Measurements from ENCODE around the gene ADGRB3.

The ADGRB3 gene

DNA sequence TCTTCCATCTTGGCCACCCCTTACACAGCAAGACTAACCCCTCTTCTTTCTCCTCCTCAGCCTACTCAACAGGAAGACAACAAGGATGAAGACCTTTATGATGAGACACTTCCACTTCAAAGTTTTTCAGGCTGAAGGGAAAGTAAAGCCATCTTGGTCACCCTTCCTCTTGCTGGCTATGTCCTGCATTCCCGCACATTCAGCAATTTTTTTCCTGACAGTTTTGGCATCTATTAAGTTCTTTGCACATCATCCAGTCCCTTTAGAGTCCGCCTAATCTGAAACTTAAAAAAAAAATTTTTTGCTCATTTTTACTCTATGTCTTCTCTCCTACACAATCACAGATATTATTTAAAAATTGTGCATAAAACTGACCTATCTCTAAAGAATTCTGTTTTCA, 668.3 kb downstream of the ADGRB3 start:
- no peak overlapping the region for H3K27ac ChIP-seq (ENCODE audit: low read length, poor library complexity, severe bottlenecking)
- H3K4me1 ChIP-seq (ENCODE audit: control insufficient read depth, insufficient read depth, low read depth, low read length), result no peaks in the 10 kb centered on the region
- no peak overlapping the region for H3K4me3 ChIP-seq (ENCODE audit: insufficient read depth in 1 of 2, low read depth in 1 of 2, low read length in 2 of 2)
- no peak for DNase-seq
- H3K18ac ChIP-seq (ENCODE audit: low read depth in 1 of 2, low read length in 2 of 2), result no peak overlapping the region
- H2AFZ ChIP-seq (ENCODE audit: low read depth, low read length), result no peak overlapping the region
- H2BK15ac ChIP-seq (ENCODE audit: low read depth, poor library complexity, severe bottlenecking), result no peak overlapping the region
- no peak overlapping the region for H3K23ac ChIP-seq (ENCODE audit: low read length in 2 of 2)
- no peak overlapping the region for H2BK12ac ChIP-seq (ENCODE audit: low read length in 2 of 2)
- no peaks in the 10 kb centered on the region for H3K36me3 ChIP-seq (ENCODE audit: control insufficient read depth in 1 of 2, insufficient read depth in 2 of 2, low read depth in 1 of 2, low read length in 2 of 2)
- H3K79me1 ChIP-seq (replicated peaks; ENCODE audit: low read length, poor library complexity, severe bottlenecking), result no peaks in the 10 kb centered on the region
- no peaks in the 10 kb centered on the region for H3K27me3 ChIP-seq (ENCODE audit: control insufficient read depth in 1 of 2, insufficient read depth in 1 of 2, low read length in 2 of 2)
- no peak overlapping the region for H4K91ac ChIP-seq (ENCODE audit: low read length)
- no peak overlapping the region for H3K4ac ChIP-seq (ENCODE audit: low read depth in 1 of 2, low read length in 2 of 2)
- H4K8ac ChIP-seq (ENCODE audit: low read length), result no peak overlapping the region
- no peak overlapping the region for H2BK120ac ChIP-seq (ENCODE audit: low read depth, low read length)
- no peak overlapping the region for H3K9ac ChIP-seq (ENCODE audit: low read length)
- no peak overlapping the region for H3K14ac ChIP-seq (ENCODE audit: low read length in 2 of 2)
- H3K9me3 ChIP-seq (ENCODE audit: control insufficient read depth, low read length), result no peaks in the 10 kb centered on the region
- H2BK5ac ChIP-seq (ENCODE audit: low read depth, low read length, poor library complexity, severe bottlenecking), result no peak overlapping the region
- 100% methylated on average over 1 of the region's 2 CpGs for WGBS
- H2AK5ac ChIP-seq (ENCODE audit: low read length, severe bottlenecking), result no peak overlapping the region
- H3K4me2 ChIP-seq (ENCODE audit: low read length, poor library complexity, severe bottlenecking), result no peak overlapping the region

GRCh38 chr6:69305456-69305855, 670.4 kb downstream of the ADGRB3 start:
- H3K79me1 ChIP-seq (replicated peaks; ENCODE audit: low read length, poor library complexity, severe bottlenecking), result no peaks in the 10 kb centered on the region

GRCh38 chr6:69308584-69308983, 673.5 kb downstream of the ADGRB3 start:
- H3K14ac ChIP-seq (ENCODE audit: low read length in 2 of 2), result no peak overlapping the region
- H3K18ac ChIP-seq (ENCODE audit: low read depth in 1 of 2, low read length in 2 of 2), result no peak overlapping the region
- H3K4me2 ChIP-seq (ENCODE audit: low read length, poor library complexity, severe bottlenecking), result no peak overlapping the region
- no peak for DNase-seq
- WGBS, result 80% methylated on average over 2 of the region's 2 CpGs
- no peaks in the 10 kb centered on the region for H3K36me3 ChIP-seq (ENCODE audit: control insufficient read depth in 1 of 2, insufficient read depth in 2 of 2, low read depth in 1 of 2, low read length in 2 of 2)
- H4K91ac ChIP-seq (ENCODE audit: low read length), result no peak overlapping the region
- H2BK15ac ChIP-seq (ENCODE audit: low read depth, poor library complexity, severe bottlenecking), result no peak overlapping the region
- no peaks in the 10 kb centered on the region for H3K27me3 ChIP-seq (ENCODE audit: control insufficient read depth in 1 of 2, insufficient read depth in 1 of 2, low read length in 2 of 2)
- H3K4me3 ChIP-seq (ENCODE audit: insufficient read depth in 1 of 2, low read depth in 1 of 2, low read length in 2 of 2), result no peak overlapping the region
- no peak overlapping the region for H3K4ac ChIP-seq (ENCODE audit: low read depth in 1 of 2, low read length in 2 of 2)
- H3K9ac ChIP-seq (ENCODE audit: low read length), result no peak overlapping the region
- H3K4me1 ChIP-seq (ENCODE audit: control insufficient read depth, insufficient read depth, low read depth, low read length), result no peaks in the 10 kb centered on the region
- no peak overlapping the region for H2AFZ ChIP-seq (ENCODE audit: low read depth, low read length)
- no peak overlapping the region for H4K8ac ChIP-seq (ENCODE audit: low read length)
- H2BK12ac ChIP-seq (ENCODE audit: low read length in 2 of 2), result no peak overlapping the region
- no peak overlapping the region for H2AK5ac ChIP-seq (ENCODE audit: low read length, severe bottlenecking)
- H2BK120ac ChIP-seq (ENCODE audit: low read depth, low read length), result no peak overlapping the region
- H3K27ac ChIP-seq (ENCODE audit: low read length, poor library complexity, severe bottlenecking), result no peak overlapping the region
- no peak overlapping the region for H3K23ac ChIP-seq (ENCODE audit: low read length in 2 of 2)
- no peak overlapping the region for H2BK5ac ChIP-seq (ENCODE audit: low read depth, low read length, poor library complexity, severe bottlenecking)
- no peaks in the 10 kb centered on the region for H3K79me1 ChIP-seq (replicated peaks; ENCODE audit: low read length, poor library complexity, severe bottlenecking)
- H3K9me3 ChIP-seq (ENCODE audit: control insufficient read depth, low read length), result no peaks in the 10 kb centered on the region

More at GRCh38 chr6:69305456-69305855, 670.4 kb downstream of the ADGRB3 start:
- Histone ChIP-seq H3K4me2 (ENCODE audit: low read length, poor library complexity, severe bottlenecking) (no peak overlapping the region), H2BK15ac (ENCODE audit: low read depth, poor library complexity, severe bottlenecking) (no peak overlapping the region), H2AFZ (ENCODE audit: low read depth, low read length) (no peak overlapping the region), H3K36me3 (ENCODE audit: control insufficient read depth in 1 of 2, insufficient read depth in 2 of 2, low read depth in 1 of 2, low read length in 2 of 2) (no peaks in the 10 kb centered on the region), H2AK5ac (ENCODE audit: low read length, severe bottlenecking) (no peak overlapping the region), H4K8ac (ENCODE audit: low read length) (no peak overlapping the region), H3K4ac (ENCODE audit: low read depth in 1 of 2, low read length in 2 of 2) (no peak overlapping the region), H3K14ac (ENCODE audit: low read length in 2 of 2) (no peak overlapping the region), H3K9me3 (ENCODE audit: control insufficient read depth, low read length) (no peaks in the 10 kb centered on the region), H3K9ac (ENCODE audit: low read length) (no peak overlapping the region), H2BK120ac (ENCODE audit: low read depth, low read length) (no peak overlapping the region), H3K4me1 (ENCODE audit: control insufficient read depth, insufficient read depth, low read depth, low read length) (no peaks in the 10 kb centered on the region), H3K4me3 (ENCODE audit: insufficient read depth in 1 of 2, low read depth in 1 of 2, low read length in 2 of 2) (no peak overlapping the region), H3K23ac (ENCODE audit: low read length in 2 of 2) (no peak overlapping the region), H3K27ac (ENCODE audit: low read length, poor library complexity, severe bottlenecking) (no peak overlapping the region), H3K27me3 (ENCODE audit: control insufficient read depth in 1 of 2, insufficient read depth in 1 of 2, low read length in 2 of 2) (no peaks in the 10 kb centered on the region), H2BK12ac (ENCODE audit: low read length in 2 of 2) (no peak overlapping the region), H3K18ac (ENCODE audit: low read depth in 1 of 2, low read length in 2 of 2) (no peak overlapping the region), H2BK5ac (ENCODE audit: low read depth, low read length, poor library complexity, severe bottlenecking) (no peak overlapping the region), H4K91ac (ENCODE audit: low read length) (no peak overlapping the region)
- no peak for DNase-seq
- WGBS, result 64% methylated on average over 1 of the region's 2 CpGs

DNA sequence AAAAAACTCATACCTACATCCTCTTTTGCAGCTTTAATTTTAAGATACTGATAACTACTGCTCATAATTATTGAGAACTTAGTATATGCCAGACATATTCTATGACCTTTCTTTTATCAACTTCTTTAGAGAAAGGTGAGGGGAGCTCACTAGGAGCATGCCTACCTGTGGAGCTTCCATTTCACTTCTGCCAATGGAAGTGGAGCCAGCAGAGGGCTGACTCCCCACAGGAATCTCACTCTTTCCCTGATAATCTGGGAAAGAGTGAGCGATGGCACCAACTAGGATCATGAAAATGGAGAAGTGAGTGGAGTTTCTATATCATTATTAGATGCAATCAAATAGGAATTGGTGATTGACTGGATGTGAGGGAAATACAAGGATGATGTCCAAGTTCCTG, 676.8 kb downstream of the ADGRB3 start:
- Histone ChIP-seq H4K8ac (ENCODE audit: low read length) (no peak overlapping the region), H2AFZ (ENCODE audit: low read depth, low read length) (no peak overlapping the region), H3K27me3 (ENCODE audit: control insufficient read depth in 1 of 2, insufficient read depth in 1 of 2, low read length in 2 of 2) (no peaks in the 10 kb centered on the region), H2BK120ac (ENCODE audit: low read depth, low read length) (no peak overlapping the region), H3K14ac (ENCODE audit: low read length in 2 of 2) (no peak overlapping the region), H3K4me2 (ENCODE audit: low read length, poor library complexity, severe bottlenecking) (no peak overlapping the region), H3K9ac (ENCODE audit: low read length) (no peak overlapping the region), H2AK5ac (ENCODE audit: low read length, severe bottlenecking) (no peak overlapping the region), H3K79me1 (replicated peaks; ENCODE audit: low read length, poor library complexity, severe bottlenecking) (no peaks in the 10 kb centered on the region), H3K4me1 (ENCODE audit: control insufficient read depth, insufficient read depth, low read depth, low read length) (no peaks in the 10 kb centered on the region), H3K36me3 (ENCODE audit: control insufficient read depth in 1 of 2, insufficient read depth in 2 of 2, low read depth in 1 of 2, low read length in 2 of 2) (no peaks in the 10 kb centered on the region), H3K27ac (ENCODE audit: low read length, poor library complexity, severe bottlenecking) (no peak overlapping the region), H2BK12ac (ENCODE audit: low read length in 2 of 2) (no peak overlapping the region), H3K4ac (ENCODE audit: low read depth in 1 of 2, low read length in 2 of 2) (no peak overlapping the region), H3K18ac (ENCODE audit: low read depth in 1 of 2, low read length in 2 of 2) (no peak overlapping the region), H3K4me3 (ENCODE audit: insufficient read depth in 1 of 2, low read depth in 1 of 2, low read length in 2 of 2) (no peak overlapping the region), H2BK15ac (ENCODE audit: low read depth, poor library complexity, severe bottlenecking) (no peak overlapping the region), H3K9me3 (ENCODE audit: control insufficient read depth, low read length) (no peaks in the 10 kb centered on the region), H4K91ac (ENCODE audit: low read length) (no peak overlapping the region), H2BK5ac (ENCODE audit: low read depth, low read length, poor library complexity, severe bottlenecking) (no peak overlapping the region), H3K23ac (ENCODE audit: low read length in 2 of 2) (no peak overlapping the region)
- no peak for DNase-seq
- 57% methylated on average over 1 of the region's 1 CpG for WGBS
